NCI-H2107 treated with DMSO at 0.1 percent for 48 hours (cell line): ENCODE results near the gene SLC19A1.
"Not testable (repeated sequence)": the region's sequence is repeated elsewhere in the genome, so short reads cannot be mapped to it uniquely, and the experiment has no call there.

Source experiments
- DNase-seq: peaks from one replicate; lab custom pipeline; 2025; ENCODE audit not compliant: unreplicated experiment; lab: John Stamatoyannopoulos, UW

SLC19A1 gene

GRCh38 chr21:45576838-45577737 lies 34.8 kb upstream of the SLC19A1 start:
- DNase-seq = no peak

GRCh38 chr21:45575993-45576837 lies 34.0 kb upstream of the SLC19A1 start:
- DNase-seq = no peak

GRCh38 chr21:45575304-45575992 lies 33.2 kb upstream of the SLC19A1 start:
- DNase-seq = no peak

- DNase-seq = no peak
Observed at GRCh38 chr21:45574691-45575090, 32.5 kb upstream of the SLC19A1 start.

- no peak for DNase-seq
Observed at GRCh38 chr21:45574081-45574501, 31.9 kb upstream of the SLC19A1 start.

GRCh38 chr21:45573452-45574035 lies 31.3 kb upstream of the SLC19A1 start:
- DNase-seq = no peak

GRCh38 chr21:45572783-45573451 lies 30.7 kb upstream of the SLC19A1 start:
- no peak for DNase-seq

GRCh38 chr21:45572231-45572630 lies 30.0 kb upstream of the SLC19A1 start:
- DNase-seq = no peak

GRCh38 chr21:45571641-45572040 lies 29.4 kb upstream of the SLC19A1 start:
- DNase-seq = no peak

GRCh38 chr21:45570826-45571601 lies 28.8 kb upstream of the SLC19A1 start:
- no peak for DNase-seq

GRCh38 chr21:45570071-45570470 lies 27.8 kb upstream of the SLC19A1 start:
- DNase-seq = no peak

- no peak for DNase-seq
Observed at GRCh38 chr21:45568383-45568782, 26.1 kb upstream of the SLC19A1 start.

- not testable (repeated sequence) for DNase-seq
Observed at GRCh38 chr21:45564137-45564536, 21.9 kb upstream of the SLC19A1 start.

- no peak for DNase-seq
Observed at GRCh38 chr21:45562965-45563364, 20.7 kb upstream of the SLC19A1 start.

- DNase-seq = no peak
Observed at GRCh38 chr21:45562402-45562801, 20.2 kb upstream of the SLC19A1 start.

- not testable (repeated sequence) for DNase-seq
Observed at GRCh38 chr21:45561241-45561640, 19.0 kb upstream of the SLC19A1 start.

GRCh38 chr21:45560106-45561021 lies 18.1 kb upstream of the SLC19A1 start:
- DNase-seq = no peak
